Astrocyte (in vitro differentiated cells and primary cell): Measurements from ENCODE around the gene UQCRQ. TPM values are rescaled to one million over a fixed set of nuclear protein-coding genes. Genes with fewer than 3 reads are reported as not detected.

ENCODE experiments used
- DNase-seq: peaks from one replicate; pipeline ENCODE4 v3.0.0-alpha.2; 2010; ENCODE audit warnings: low read depth
- FAIRE-seq: peaks from 2 replicates; lab custom pipeline; 2011; peaks lifted over from hg19 to GRCh38; lab: Jason Lieb, UNC
- H2AFZ ChIP-seq: 2 replicates; pipeline ENCODE4 v1.6.0; 2012; ENCODE audit warnings: low read depth, low read length, inconsistent platforms
- H3K27ac ChIP-seq: 2 replicates; pipeline ENCODE4 v1.5.1; 2011; ENCODE audit warnings: low read depth, low read length, inconsistent platforms
- H3K27me3 ChIP-seq: 2 replicates; pipeline ENCODE4 v1.6.0; 2011; ENCODE audit warnings: low read length, inconsistent platforms; ENCODE audit not compliant: insufficient read depth
- H3K36me3 ChIP-seq: 2 replicates; pipeline ENCODE4 v1.5.1; 2011; ENCODE audit warnings: low read length, inconsistent platforms; ENCODE audit not compliant: insufficient read depth
- H3K4me1 ChIP-seq: 2 replicates; pipeline ENCODE4 v1.5.1; 2011; ENCODE audit warnings: low read length, inconsistent platforms; ENCODE audit not compliant: insufficient read depth
- H3K4me2 ChIP-seq: 2 replicates; pipeline ENCODE4 v1.6.0; 2012; ENCODE audit warnings: low read length, inconsistent platforms
- H3K4me3 ChIP-seq: 2 replicates; pipeline ENCODE4 v1.5.1; 2011; ENCODE audit warnings: low read depth, mild to moderate bottlenecking, low read length, inconsistent platforms; ENCODE audit not compliant: insufficient read depth
- H3K79me2 ChIP-seq: 2 replicates; pipeline ENCODE4 v1.6.0; 2012; ENCODE audit warnings: mild to moderate bottlenecking, low read length, inconsistent platforms; ENCODE audit not compliant: insufficient read depth
- H3K9ac ChIP-seq: 2 replicates; pipeline ENCODE4 v1.6.0; 2012; ENCODE audit warnings: mild to moderate bottlenecking, low read length, inconsistent platforms
- H3K9me3 ChIP-seq: 2 replicates; pipeline ENCODE4 v1.5.1; 2012; ENCODE audit warnings: low read depth, mild to moderate bottlenecking, low read length, inconsistent platforms; ENCODE audit not compliant: insufficient read depth
- H4K20me1 ChIP-seq: 2 replicates; pipeline ENCODE4 v1.6.0; 2012; ENCODE audit warnings: low read length, inconsistent platforms; ENCODE audit not compliant: insufficient read depth
- H3K27ac Mint-ChIP-seq: one replicate; pipeline ENCODE4 v1.8.0; 2021; ENCODE audit warnings: mild to moderate bottlenecking, mixed read lengths; ENCODE audit not compliant: unreplicated experiment
- H3K27me3 Mint-ChIP-seq: one replicate; pipeline ENCODE4 v1.8.0; 2021; ENCODE audit warnings: low read depth, mixed read lengths; ENCODE audit not compliant: unreplicated experiment
- H3K36me3 Mint-ChIP-seq: one replicate; pipeline ENCODE4 v1.8.0; 2021; ENCODE audit warnings: low read depth, mixed read lengths; ENCODE audit not compliant: unreplicated experiment
- H3K4me1 Mint-ChIP-seq: one replicate; pipeline ENCODE4 v1.8.0; 2021; ENCODE audit warnings: low read depth, mixed read lengths; ENCODE audit not compliant: unreplicated experiment
- H3K4me3 Mint-ChIP-seq: one replicate; pipeline ENCODE4 v1.8.0; 2021; ENCODE audit warnings: mild to moderate bottlenecking, moderate library complexity, mixed read lengths; ENCODE audit not compliant: unreplicated experiment
- H3K9me3 Mint-ChIP-seq: one replicate; pipeline ENCODE4 v1.8.0; 2021; ENCODE audit warnings: mild to moderate bottlenecking, mixed read lengths; ENCODE audit not compliant: unreplicated experiment
- EZH2 ChIP-seq: IDR thresholded peaks from 2 replicates; pipeline ENCODE4 v1.6.1; 2012; ENCODE audit warnings: mild to moderate bottlenecking, low read length, inconsistent platforms; ENCODE audit not compliant: insufficient read depth
- total RNA-seq: library from RNA; stranded (reverse); gene quantifications from 2 replicates; pipeline ENCODE4 v1.2.1, GENCODE V29; 2021
- TF ChIP-seq, protein P1 (sequence below): IDR thresholded peaks from 2 replicates; pipeline ENCODE4 v1.5.1; 2011; ENCODE audit warnings: low read depth, mild to moderate bottlenecking, inconsistent platforms, low read length, moderate library complexity; ENCODE audit not compliant: insufficient read depth

Gene UQCRQ
- total RNA-seq, 1 donor from 2014 or later, result 382 TPM

DNA sequence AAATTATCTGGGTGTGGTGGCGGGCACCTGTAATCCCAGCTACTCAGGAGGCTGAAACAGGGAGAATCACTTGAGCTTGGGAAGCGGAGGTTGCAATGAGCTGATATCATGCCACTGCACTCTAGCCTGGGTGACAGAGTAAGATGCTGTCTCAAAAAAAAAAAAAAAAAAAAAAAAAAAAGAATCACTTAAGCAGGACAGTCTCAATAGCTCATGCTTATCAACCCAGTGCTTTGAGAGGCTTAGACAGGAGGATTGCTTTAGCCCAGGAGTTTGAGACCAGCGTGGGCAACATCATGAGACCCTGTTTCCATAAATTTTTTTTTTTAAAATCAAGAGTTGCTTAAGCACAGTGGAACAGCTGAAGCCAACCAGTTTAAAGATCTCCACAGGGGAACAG lies 49.6 kb downstream of the UQCRQ start:
- no peak overlapping the region for H3K9ac ChIP-seq
- H3K27me3 ChIP-seq, result no peaks in the 10 kb centered on the region
- H3K4me1 ChIP-seq, result no peaks in the 10 kb centered on the region
- H3K4me3 ChIP-seq, result no peak overlapping the region
- no peaks in the 10 kb centered on the region for H3K9me3 Mint-ChIP-seq
- TF ChIP-seq, protein P1, sequence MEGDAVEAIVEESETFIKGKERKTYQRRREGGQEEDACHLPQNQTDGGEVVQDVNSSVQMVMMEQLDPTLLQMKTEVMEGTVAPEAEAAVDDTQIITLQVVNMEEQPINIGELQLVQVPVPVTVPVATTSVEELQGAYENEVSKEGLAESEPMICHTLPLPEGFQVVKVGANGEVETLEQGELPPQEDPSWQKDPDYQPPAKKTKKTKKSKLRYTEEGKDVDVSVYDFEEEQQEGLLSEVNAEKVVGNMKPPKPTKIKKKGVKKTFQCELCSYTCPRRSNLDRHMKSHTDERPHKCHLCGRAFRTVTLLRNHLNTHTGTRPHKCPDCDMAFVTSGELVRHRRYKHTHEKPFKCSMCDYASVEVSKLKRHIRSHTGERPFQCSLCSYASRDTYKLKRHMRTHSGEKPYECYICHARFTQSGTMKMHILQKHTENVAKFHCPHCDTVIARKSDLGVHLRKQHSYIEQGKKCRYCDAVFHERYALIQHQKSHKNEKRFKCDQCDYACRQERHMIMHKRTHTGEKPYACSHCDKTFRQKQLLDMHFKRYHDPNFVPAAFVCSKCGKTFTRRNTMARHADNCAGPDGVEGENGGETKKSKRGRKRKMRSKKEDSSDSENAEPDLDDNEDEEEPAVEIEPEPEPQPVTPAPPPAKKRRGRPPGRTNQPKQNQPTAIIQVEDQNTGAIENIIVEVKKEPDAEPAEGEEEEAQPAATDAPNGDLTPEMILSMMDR, result no peak
- no peak for TF ChIP-seq EZH2
- no peak overlapping the region for H2AFZ ChIP-seq
- FAIRE-seq (no peak), DNase-seq (no peak)
- H3K4me2 ChIP-seq, result no peak overlapping the region
- no peak overlapping the region for H3K4me3 Mint-ChIP-seq
- peaks cover 26% of the 10 kb centered on the region for H3K36me3 ChIP-seq
- H3K36me3 Mint-ChIP-seq, result peaks cover 13% of the 10 kb centered on the region
- peaks cover 70% of the 10 kb centered on the region for H4K20me1 ChIP-seq
- peaks cover 91% of the 10 kb centered on the region for H3K79me2 ChIP-seq
- no peak overlapping the region for H3K27ac ChIP-seq
- H3K4me1 Mint-ChIP-seq, result peaks cover 3% of the 10 kb centered on the region
- H3K27ac Mint-ChIP-seq, result peak overlapping the region; percentile 13
- H3K27me3 Mint-ChIP-seq, result no peaks in the 10 kb centered on the region
- H3K9me3 ChIP-seq, result no peaks in the 10 kb centered on the region

Other genes starting within 250 kb of the UQCRQ start
- not detected in 2 replicates for gene IL13, start 208.5 kb upstream of the UQCRQ start, total RNA-seq
- gene IL4, start 192.7 kb upstream of the UQCRQ start, total RNA-seq, result not detected in 2 replicates
- 25.4 and 25.6 TPM in 2 replicates for gene KIF3A, start 129.1 kb upstream of the UQCRQ start, total RNA-seq
- 0.16 and 0.24 TPM in 2 replicates for gene CCNI2, start 119.2 kb upstream of the UQCRQ start, total RNA-seq
- gene SEPTIN8, start 89.4 kb upstream of the UQCRQ start, total RNA-seq, result 97.5 and 106 TPM in 2 replicates
- 0.10 and 0.20 TPM in 2 replicates for gene SOWAHA, start 53.3 kb upstream of the UQCRQ start, total RNA-seq
- gene SHROOM1, start 36.0 kb upstream of the UQCRQ start, total RNA-seq, result 5.0 TPM in 2 replicates
- 0.34 and 0.46 TPM in 2 replicates for gene GDF9, start 173 bp upstream of the UQCRQ start, total RNA-seq
- 0.27 and 0.31 TPM in 2 replicates for gene LEAP2, start 7.0 kb downstream of the UQCRQ start, total RNA-seq
- gene AFF4, start 97.0 kb downstream of the UQCRQ start, total RNA-seq, result 154 and 163 TPM in 2 replicates
- 27.9 and 29.1 TPM in 2 replicates for gene ZCCHC10, start 159.9 kb downstream of the UQCRQ start, total RNA-seq
- gene HSPA4, start 185.4 kb downstream of the UQCRQ start, total RNA-seq, result 198 and 210 TPM in 2 replicates